HUDEP-2 (cell line): ENCODE data around the gene RNF220.
A peak's percentile ranks its signal among the peaks of the same experiment; 100 is the strongest.

Source experiments
- DNase-seq, 76 experiments: peaks; one replicate each; lab custom pipeline; 2025; ENCODE audit not compliant: unreplicated experiment in 76 of 76; lab: John Stamatoyannopoulos, UW

Gene RNF220

DNA sequence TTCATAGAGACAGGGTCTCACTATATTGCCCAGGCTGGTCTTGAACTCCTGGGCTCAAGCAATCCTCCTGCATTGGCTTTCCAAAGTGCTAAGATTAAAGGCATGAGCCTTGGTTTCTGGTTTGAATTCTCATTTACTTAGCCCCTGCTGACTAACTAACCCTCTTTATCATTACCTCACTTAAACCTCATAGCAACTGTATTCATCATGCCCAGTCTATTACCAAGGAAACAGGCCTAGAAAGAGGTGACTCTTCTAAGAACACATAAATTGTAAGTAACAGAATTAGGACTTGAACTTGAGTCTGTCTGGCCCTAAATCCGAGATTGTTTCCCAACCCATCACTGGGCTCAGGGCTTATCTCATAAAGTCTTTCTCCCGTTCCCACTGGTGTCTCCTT is 225.1 kb downstream of the RNF220 start:
- no peak for DNase-seq

DNA sequence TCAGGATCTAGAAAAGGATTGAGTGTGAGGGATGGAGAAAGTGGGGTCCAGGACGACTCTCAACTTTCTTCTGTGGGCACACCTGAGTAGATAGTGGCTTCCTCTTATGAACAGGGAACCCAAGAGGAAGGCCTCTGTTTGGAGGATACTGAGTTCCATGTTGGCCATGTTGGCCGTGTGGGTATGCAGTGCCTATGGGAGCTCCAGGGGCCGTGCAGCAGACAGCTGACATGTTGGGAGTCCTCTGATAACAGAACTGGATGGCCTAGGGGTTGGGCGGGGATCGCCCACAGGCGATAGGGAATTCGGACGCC is 226.2 kb downstream of the RNF220 start:
- DNase-seq: peak in 7 of 76 experiments; percentile 39 to 78 (median 50)

DNA sequence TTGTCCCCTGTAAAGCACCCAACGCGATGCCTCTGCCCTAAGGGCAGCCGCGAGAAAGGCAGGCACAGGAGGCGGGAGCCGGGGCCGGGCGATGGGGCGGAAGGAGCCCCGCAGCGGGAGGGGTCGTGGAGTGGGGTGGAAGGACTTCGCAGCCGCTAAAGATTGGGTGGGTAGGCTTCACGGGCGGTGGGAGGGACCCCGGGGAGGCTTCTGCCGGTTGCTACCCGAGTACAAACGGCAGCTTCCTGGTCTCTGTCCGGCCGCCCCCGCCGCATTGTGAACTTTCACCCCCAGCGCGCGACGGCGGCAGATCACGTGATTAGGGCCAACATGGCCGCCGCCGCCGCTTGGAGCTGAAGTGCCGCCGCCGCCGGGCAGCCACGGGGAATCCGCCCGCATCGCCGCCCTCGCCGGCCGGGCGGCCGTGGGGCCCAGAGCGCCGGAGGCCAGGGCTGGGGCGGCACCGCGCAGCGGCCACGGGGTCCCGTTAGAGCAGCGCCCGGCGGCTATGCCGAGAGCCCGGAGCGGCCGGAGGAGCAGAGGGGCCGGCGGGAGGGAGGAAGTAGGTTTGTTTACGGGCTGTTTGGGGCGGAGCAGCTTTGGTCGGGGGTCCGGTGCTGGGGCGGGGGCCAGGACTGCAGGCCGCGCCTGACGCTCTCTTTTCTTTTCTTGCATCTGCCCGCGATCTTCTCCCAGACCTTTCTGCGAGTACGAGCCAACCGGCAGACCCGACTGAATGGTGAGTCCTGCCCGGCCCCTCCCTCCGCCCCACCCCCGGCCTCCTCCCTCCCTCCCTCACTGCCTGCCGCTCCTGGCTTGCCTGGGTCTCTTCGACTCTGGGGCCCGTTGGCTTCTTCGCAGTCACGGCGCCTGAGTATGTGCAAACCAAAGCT is 226.8 kb downstream of the RNF220 start:
- DNase-seq: peak in 75 of 76 experiments; percentile 39 to 93 (median 79)

DNA sequence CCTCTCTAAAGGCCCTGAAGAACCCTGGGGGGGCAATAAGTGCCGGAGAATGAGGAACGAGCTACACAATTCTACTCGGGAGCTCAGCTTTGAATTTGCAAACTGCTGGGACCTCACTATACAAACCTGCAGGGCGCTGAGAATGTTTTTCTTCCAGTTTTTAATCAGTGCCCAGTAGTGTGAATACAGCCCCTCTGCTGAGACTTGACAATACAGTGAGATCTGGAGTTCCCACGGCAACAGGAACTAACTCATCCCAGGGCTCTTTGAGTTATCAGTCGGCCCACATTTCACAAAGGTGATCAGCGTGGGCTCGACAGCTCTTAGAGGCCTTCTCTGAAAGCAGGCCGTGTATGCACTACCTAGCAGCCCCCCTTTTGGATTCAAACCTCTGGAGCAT is 227.5 kb downstream of the RNF220 start:
- DNase-seq: peak in 40 of 76 experiments; percentile 4 to 59 (median 34)

DNA sequence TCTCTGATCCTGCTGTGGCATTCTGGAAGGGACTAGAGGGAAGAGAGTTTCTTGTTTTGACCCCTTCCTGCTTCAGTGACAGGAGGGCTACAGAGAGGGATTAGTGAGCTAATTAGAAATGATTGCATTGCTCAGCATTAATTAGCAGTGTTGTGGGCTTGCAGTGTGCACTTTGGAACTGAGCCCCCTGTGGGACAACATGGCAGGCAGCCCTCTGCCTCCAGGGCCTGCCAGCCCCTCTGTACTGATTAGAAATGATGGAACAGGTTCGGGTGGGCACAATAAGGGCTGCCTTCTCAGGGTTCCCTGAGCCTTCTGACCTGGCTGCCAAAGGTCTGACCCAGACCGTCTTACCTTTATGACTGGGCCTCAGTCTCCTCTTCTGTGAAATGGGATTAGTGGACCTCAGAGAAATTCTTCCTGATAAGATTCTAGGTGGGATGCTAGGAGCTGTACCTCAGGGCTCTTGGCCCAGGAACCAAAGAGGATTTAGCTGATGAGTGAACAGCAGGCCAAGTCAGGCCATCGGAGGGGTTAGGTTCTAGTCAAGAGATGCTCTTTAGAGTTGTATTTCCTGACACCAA is 229.6 kb downstream of the RNF220 start:
- no peak for DNase-seq

DNA sequence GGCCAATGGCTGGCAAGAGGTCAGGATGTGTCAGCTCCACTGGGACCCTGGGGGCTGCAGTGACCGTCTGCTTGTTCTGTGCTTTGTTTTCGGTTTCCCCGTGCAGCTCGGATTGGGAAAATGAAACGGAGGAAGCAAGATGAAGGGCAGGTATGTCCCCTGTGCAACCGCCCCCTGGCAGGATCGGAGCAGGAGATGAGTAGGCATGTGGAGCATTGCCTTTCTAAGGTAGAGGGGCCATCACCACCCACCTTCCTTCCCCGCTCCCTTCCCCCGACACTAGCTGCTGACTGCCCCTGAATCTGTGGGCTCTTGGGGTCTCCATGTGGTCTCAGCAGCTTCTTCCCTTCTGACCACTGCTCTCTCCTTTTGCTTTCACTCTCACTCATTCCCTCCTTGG is 230.4 kb downstream of the RNF220 start:
- DNase-seq: no peak

DNA sequence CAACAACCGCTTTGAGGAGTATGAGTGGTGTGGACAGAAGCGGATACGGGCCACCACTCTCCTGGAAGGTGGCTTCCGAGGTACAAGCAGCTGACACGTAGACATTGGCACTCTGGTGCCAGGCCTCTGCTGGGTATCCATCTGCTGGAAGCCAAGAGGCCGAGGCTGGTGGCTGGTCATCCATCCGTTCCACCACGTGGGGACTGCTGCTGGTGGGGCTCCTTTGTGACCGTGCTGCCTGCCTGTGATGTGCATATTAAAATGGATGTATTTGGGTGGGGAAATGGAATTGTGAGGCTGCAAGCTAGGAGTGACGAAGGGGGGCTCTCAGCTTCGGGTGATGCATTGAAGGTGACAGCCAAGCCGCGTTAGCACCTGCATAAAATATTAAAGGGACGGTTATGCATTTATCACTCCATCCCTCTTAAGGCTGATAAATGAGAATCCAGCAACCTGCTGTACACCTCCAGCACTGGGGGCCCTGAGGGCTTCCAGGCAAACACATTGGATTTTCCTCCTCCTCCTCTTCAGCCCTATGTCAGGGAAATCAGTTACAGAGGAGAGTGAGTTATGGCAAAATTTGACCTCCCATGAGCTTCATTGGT is 231.1 kb downstream of the RNF220 start:
- DNase-seq: no peak

DNA sequence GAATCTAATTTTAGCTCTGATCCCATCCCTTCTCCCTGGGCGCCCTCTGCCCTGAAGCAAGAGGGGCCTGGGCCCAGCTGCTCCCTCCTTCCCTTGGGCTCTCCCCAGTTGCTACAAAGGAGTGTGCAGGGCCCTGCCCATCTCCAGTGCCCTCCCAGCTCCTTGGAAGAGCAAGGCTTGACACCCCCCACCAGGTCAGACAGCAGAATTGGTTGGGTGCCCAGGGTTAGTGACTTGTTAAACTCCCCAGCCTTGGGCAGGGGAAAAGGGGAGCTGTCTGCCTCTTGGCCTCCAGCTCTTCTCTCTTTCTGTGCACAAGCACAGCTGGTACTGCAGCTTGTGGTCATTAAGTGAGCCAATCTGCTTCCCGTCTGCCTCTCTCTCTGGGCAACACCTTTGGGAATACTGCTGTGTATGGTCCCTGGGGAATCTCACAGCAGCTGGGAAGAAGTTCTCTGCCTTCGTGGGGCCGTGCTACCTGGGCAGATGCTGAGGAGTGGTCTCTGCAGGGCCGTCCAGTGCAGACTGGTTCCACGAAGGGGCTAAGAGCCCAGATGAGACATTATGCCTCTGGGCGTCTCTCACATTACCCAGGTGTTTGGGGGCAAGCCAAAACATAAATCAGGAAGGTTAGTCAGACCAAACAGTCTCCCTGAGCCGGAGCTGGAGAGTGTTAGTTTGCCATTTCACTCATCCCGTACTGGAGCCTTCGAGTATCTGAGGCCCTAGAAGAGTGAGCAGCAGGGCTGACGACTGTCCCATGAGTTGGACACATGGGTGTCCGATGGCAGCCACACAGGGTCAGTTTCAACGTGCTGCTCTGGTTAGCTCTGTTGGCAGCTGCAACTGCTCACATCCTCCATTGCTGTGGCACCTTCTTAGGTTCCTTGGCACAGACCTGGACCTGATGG is 231.9 kb downstream of the RNF220 start:
- DNase-seq: peak in 56 of 76 experiments; percentile 8 to 62 (median 35)

DNA sequence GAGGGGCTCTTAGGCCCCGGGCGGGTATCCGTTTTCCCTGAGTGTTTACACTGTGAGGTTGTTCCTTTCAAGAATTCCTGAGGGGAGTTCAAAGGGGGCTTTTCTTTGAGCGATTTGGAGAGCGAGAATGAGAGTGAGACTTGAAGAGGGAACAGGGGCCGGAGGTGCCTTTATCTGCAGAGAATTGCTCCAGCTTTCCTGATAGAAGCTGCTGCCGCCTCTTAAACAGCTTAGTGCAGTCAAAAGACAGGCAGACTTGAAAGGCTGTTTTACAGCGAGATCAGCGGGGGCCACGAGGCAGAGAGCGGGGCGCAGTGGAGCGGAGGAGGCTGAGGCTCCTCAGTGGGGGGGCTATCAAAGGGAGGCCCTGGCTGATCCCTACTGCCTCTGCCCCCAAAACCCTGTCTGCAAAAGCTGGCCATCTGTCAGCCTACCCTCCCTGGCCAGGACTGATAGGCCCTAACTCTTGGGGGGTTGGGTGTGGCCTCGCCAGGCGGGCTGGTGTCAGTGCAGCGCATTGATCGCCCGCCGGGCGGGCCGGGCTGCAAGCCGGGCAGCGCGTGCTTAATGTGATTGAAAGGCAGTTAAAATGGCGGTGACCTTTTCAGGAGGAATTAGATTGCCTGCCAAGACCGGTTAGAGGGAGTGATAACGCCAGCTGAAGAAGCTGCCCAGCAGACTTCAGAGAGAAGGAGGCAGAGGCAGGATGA is 232.8 kb downstream of the RNF220 start:
- DNase-seq: peak in 75 of 76 experiments; percentile 61 to 98 (median 93)

DNA sequence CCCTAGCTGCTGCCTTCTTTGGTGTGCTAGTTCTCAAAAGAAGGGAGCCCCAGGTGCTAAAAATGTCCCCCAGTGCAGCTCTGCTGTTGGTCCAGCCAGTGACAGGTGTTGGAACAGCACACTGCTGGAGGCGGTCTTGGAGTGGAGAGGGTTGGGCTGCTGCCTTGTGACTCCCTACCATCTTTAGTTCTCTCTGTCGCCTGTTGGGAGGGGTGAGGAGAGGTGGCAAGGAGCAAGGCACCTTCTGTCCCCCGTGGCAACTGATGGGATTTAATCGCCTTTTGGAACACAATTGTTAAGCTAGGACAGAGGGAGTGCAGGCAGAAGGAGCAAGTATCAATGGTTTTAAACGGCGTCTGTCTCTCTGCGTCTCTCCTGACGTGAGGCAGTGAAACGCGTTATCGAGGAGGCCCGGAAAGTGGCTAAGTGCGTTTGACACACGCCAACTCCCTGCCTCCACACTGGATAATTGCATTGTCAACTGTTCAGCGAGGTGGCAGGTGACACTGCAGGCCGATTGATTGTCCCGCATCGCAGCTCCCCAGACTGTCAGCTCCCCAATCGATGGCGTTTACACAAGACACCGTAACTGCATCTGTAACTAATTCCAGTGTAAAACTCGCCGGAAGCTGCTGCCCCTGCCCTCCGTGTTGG is 235.3 kb downstream of the RNF220 start:
- no peak for DNase-seq

DNA sequence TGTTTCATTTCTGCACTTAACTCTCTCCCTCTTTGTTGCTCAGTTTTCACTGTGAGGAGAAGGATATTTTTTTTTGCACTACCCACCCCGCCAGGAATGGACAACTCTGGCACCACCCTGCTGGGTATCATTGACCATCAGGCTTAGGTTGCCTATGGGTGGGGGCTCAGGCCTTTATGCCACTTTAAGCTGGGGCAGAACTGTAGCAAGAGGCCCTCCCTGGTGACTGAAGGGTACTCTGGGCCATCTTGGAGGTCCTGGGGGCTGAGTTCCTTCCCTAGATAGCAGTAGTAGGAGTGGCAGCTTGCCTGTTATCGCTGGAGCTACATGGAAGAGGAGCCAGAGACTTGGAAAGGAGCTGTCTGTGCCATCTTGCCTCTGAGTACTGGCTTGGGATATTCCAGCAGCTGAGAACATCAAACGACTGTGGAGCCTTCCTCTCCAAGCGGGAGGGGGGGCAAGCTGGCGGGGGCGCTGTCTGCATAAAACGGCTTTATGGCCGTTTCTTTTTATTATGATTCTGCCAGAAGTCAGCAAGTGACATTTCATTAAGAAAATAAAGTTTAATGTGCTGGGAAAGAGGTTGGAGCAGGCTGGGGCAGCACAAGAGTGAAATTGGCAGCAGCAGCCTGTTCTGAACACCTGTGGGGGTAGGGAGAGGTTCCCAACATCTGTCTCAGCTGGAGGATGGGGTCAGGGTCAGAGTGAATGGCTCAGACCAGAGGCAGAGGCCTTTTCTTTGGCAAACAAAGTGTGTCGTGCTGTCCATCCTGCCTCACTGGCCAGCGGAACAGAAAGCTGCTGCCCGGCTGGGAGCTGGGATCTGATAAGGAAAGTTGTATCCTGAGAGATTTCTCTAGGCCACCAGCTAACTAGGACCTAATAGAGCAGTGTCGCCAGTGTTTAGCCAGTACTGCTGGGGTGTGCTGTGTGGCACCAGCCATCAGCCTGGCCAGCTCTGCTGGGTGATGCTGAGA is 236.4 kb downstream of the RNF220 start:
- no peak for DNase-seq

DNA sequence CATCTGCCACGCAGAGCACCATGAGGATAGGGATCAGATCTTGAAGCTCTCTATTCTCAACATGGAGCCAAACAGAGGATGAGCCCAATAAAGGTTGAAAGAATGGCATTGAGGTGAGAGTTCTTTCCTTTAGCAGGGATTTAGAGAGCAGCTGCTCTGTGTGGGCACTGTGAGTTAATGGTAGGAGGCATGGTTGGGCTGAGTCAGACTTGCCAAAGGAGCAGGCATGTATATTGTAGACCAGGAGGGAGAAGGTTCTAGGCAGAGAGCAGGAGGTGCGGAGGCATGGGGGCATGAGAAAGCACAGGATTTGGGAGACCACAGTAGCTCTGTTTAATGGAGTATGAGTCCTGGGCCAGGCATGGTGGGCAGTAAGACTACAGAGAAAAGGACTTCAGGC is 237.2 kb downstream of the RNF220 start:
- DNase-seq: no peak

DNA sequence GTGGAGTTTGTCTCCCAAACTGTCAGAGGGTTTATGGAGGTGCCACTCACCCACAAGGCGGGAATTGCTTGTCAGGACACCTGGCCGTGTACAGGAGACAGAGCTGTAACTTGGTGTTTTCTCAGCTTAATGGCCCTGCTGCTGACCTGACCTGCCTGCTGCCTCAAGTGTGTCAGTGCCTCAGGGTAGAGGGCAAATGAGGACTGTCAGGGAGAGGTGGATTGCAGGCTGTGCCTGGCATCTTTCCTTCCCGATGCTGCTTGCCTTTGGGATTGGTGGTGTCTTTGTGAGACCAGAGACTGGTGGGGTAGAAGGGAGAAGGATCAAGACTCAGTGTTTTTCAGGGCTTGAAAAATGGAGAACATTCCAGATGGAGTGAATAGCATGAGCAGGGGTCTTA is 237.9 kb downstream of the RNF220 start:
- no peak for DNase-seq

DNA sequence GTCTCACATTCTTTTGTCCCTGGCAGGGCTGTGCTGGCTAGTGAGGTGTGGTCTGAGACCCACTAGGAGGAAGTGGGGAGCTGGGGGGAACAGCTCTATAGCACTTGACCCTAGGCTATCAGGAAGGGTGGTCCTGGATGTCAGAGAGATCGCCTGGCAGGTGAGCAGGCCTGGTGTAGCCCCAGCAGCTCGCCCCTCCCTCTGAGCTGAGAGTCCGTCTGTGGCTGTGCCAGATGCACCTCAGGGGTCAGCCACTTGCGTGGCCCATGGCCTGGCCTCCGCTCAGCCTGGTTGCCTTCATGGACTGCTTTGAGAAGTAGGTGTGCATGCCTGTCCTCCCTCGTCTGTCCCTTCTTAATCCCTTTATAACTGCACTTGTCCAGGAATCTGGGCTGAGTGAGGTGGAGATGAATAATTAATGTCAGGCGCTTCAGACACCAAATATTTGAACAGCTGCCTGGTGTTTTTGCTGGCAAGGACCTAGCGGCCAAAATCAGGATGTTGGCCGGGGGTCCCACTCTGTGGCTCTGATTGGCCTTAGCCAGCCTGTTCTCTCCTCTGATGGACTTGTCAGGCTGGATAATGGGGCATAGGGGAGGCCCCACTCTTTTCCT is 238.8 kb downstream of the RNF220 start:
- DNase-seq: no peak

DNA sequence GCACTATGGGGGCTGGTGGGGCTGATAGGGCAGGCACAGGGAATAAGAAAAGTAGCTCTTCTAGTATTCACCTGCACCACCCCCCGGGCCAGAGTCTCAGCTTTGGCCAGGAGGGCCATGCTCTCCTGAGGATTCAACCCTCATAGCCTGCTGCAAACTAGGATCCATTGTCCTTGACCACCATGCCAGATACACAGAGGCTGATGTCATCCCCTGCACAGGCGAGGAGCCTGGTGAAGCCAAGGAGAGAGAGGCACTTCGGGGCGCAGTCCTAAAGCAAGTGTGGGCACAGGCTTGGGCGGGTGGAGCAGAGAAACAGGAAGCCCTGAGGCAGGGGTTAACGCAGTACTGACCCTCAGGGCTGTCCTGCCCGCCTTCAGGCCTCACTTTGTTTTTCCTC is 239.8 kb downstream of the RNF220 start:
- no peak for DNase-seq

DNA sequence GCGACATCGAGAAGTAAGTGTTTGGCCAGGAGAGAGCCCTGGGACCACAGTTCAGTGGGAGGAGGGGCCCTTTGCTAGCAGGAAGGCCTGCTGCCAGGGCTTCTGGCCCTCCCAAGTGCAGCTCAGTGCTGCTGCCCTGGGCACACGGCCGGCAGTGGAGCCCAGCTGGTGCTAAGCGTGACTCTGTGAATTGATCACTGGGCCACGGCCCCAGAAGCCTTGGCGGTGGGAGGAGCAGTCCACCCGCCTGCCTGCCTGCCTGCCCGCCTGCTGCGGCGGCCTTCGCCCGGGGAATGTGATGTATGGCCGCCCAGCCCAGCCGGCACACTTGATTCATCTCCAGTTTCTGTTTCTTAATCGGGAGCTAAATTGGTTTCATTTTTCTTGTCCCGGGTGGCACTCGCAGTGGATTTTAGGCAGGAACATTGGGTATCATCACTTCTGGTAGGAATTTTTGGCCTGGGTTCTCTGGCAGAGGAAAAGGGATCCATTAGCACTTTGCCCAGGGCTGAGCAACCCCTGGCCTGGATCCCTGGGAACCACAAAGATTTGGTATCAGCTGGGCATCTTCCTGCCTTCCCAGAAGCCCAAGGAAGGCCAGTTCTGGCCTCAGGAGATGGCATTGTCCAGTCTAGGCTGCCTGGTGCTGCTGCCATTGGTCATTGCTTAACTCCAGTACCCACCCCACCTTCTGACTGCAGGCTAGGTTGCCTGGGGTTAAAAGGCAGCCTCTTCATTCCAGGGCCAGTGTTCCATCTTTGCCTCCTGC is 240.6 kb downstream of the RNF220 start:
- no peak for DNase-seq
